HepG2 (cell line): ENCODE data around the gene SRSF4. TPM values are rescaled to one million over a fixed set of nuclear protein-coding genes. Genes with fewer than 3 reads are reported as not detected.

ENCODE experiments used
- ATAC-seq: fragments of 200-7000 bp; cut with Tn5 transposase; 3 replicates; pipeline ENCODE4 v1.9.1; 2020; ENCODE audit warnings: mild to moderate bottlenecking, moderate library complexity
- BruUV-seq: library from RNA; stranded (reverse); fragments of 400-500 nt; replicated peaks from 2 replicates; lab custom pipeline; 2021; lab: Mats Ljungman, UMichigan
- CTCF ChIA-PET: fragments of 300-600 bp; formaldehyde crosslinking; extraction: SDS; loops from one replicate; lab custom pipeline; 2021; ENCODE audit warnings: low total read pairs, inconsistent platforms, low intra/inter-chr PET ratio; lab: Yijun Ruan, JAX
- POLR2A ChIA-PET: fragments of 350-600 bp; sonication (Branson Sonifier 250); formaldehyde crosslinking; loops from one replicate; lab custom pipeline; 2020; ENCODE audit warnings: antibody characterized with exemption, inconsistent platforms; lab: Yijun Ruan, JAX
- DNase-seq: peaks from one replicate; pipeline ENCODE4 v3.0.0-alpha.2; 2015; ENCODE audit warnings: low spot score
- FAIRE-seq: peaks from 3 replicates; lab custom pipeline; 2011; peaks lifted over from hg19 to GRCh38; lab: Jason Lieb, UNC
- H2AFZ ChIP-seq: one replicate; pipeline ENCODE4 v1.6.1; 2011; ENCODE audit warnings: low read length, inconsistent platforms
- H3K27ac ChIP-seq: fragments of 300-600 bp; 3 replicates; pipeline ENCODE4 v1.8.0; 2011; ENCODE audit warnings: mixed run types, mild to moderate bottlenecking, mixed read lengths, low read length, inconsistent platforms; ENCODE audit not compliant: insufficient read depth; ENCODE audit errors: extremely low read length
- H3K27me3 ChIP-seq, 2 experiments: fragments of 200-600 bp in 1 of 2; 2 replicates in 1 of 2; 3 replicates in 1 of 2; pipeline versions ENCODE4 v1.6.0 to v1.8.0; 2011; ENCODE audit warnings: low read length in 2 of 2, mild to moderate bottlenecking in 2 of 2, moderate library complexity in 2 of 2, inconsistent platforms in 1 of 2; ENCODE audit not compliant: insufficient read depth in 2 of 2, control insufficient read depth in 1 of 2
- H3K36me3 ChIP-seq, 2 experiments: fragments of 200-600 bp in 1 of 2; replicated peaks in 1 of 2; 2 replicates in 1 of 2; 3 replicates in 1 of 2; pipeline versions ENCODE4 v1.5.1 to v1.8.0; 2011; ENCODE audit warnings: low read length in 2 of 2, inconsistent platforms in 1 of 2; ENCODE audit not compliant: insufficient read depth in 2 of 2, control insufficient read depth in 1 of 2
- H3K4me1 ChIP-seq: 2 replicates; pipeline ENCODE4 v1.5.1; 2012; ENCODE audit warnings: low read length, inconsistent platforms; ENCODE audit not compliant: insufficient read depth
- H3K4me2 ChIP-seq: 2 replicates; pipeline ENCODE4 v1.6.0; 2011; ENCODE audit warnings: low read depth, low read length, inconsistent platforms
- H3K4me3 ChIP-seq, 3 experiments: fragments of 200-600 bp in 1 of 3; sonication (generic), shearing (Covaris generic) in 1 of 3; replicated peaks in 1 of 3; 2 replicates each; pipeline ENCODE4 v1.5.1; 2011 to 2016; ENCODE audit warnings: low read length in 3 of 3, inconsistent platforms in 2 of 3, low read depth in 2 of 3, mild to moderate bottlenecking in 2 of 3, control low read depth in 1 of 3, mixed read lengths in 1 of 3; ENCODE audit not compliant: insufficient read depth in 1 of 3
- H3K79me2 ChIP-seq: one replicate; pipeline ENCODE4 v1.6.1; 2011; ENCODE audit warnings: low read length, inconsistent platforms; ENCODE audit not compliant: insufficient read depth
- H3K9ac ChIP-seq: 2 replicates; pipeline ENCODE4 v1.6.0; 2011; ENCODE audit warnings: mild to moderate bottlenecking, low read depth, low read length, inconsistent platforms; ENCODE audit not compliant: insufficient read depth
- H3K9me3 ChIP-seq: 2 replicates; pipeline ENCODE4 v1.5.1; 2012; ENCODE audit warnings: mild to moderate bottlenecking, low read length
- H4K20me1 ChIP-seq: 2 replicates; pipeline ENCODE4 v1.6.0; 2011; ENCODE audit warnings: inconsistent platforms, mild to moderate bottlenecking, low read length, moderate library complexity; ENCODE audit not compliant: insufficient read depth
- BHLHE40 ChIP-seq: IDR thresholded peaks from 2 replicates; pipeline ENCODE4 v1.6.1; 2011; ENCODE audit warnings: low read length, improper control_type of control experiment
- GRHL1 ChIP-seq: sonication (generic); formaldehyde crosslinking; conservative IDR thresholded peaks from 2 replicates; pipeline ENCODE4 v1.8.0; 2022; ENCODE audit warnings: missing genetic modification reagents
- HOXA5 ChIP-seq: sonication (generic); formaldehyde crosslinking; IDR thresholded peaks from 2 replicates; pipeline ENCODE4 v1.4.0; 2020; ENCODE audit warnings: missing genetic modification reagents
- MIER2 ChIP-seq: IDR thresholded peaks from 2 replicates; pipeline ENCODE4 v1.6.1; 2016; ENCODE audit warnings: missing biosample characterization, missing genetic modification reagents
- MLXIP ChIP-seq: sonication (generic); formaldehyde crosslinking; IDR thresholded peaks from 2 replicates; pipeline ENCODE4 v1.9.0; 2021; ENCODE audit warnings: missing genetic modification reagents, borderline replicate concordance
- NCOA1 ChIP-seq: sonication (generic); formaldehyde crosslinking; IDR thresholded peaks from 2 replicates; pipeline ENCODE4 v1.9.0; 2021; ENCODE audit warnings: missing genetic modification reagents
- NKX3-1 ChIP-seq: sonication (generic); formaldehyde crosslinking; IDR thresholded peaks from 2 replicates; pipeline ENCODE4 v1.5.0; 2020; ENCODE audit warnings: missing genetic modification reagents
- PAWR ChIP-seq: sonication (generic); formaldehyde crosslinking; IDR thresholded peaks from 2 replicates; pipeline ENCODE4 v1.4.0; 2020; ENCODE audit warnings: missing genetic modification reagents, mild to moderate bottlenecking, borderline replicate concordance
- RERE ChIP-seq: IDR thresholded peaks from 2 replicates; pipeline ENCODE4 v1.6.1; 2016; ENCODE audit warnings: low read depth, missing genetic modification reagents, missing compliant biosample characterization
- ZBTB26 ChIP-seq: IDR thresholded peaks from 2 replicates; pipeline ENCODE4 v1.6.1; 2016; ENCODE audit warnings: missing compliant biosample characterization, missing genetic modification reagents, borderline replicate concordance
- ZFP90 ChIP-seq: sonication (generic); formaldehyde crosslinking; IDR thresholded peaks from 2 replicates; pipeline ENCODE4 v1.8.0; 2022; ENCODE audit warnings: missing genetic modification reagents, mild to moderate bottlenecking, inconsistent platforms, borderline replicate concordance
- ZNF792 ChIP-seq: IDR thresholded peaks from 2 replicates; pipeline ENCODE4 v1.6.1; 2016
- ZSCAN31 ChIP-seq: sonication (generic); formaldehyde crosslinking; IDR thresholded peaks from 2 replicates; pipeline ENCODE4 v1.5.0; 2020; ENCODE audit warnings: low read depth, mild to moderate bottlenecking, missing genetic modification reagents
- WGBS: methylation state at CpG from one replicate; pipeline ENCODE4 v1.1.6; 2017; ENCODE audit warnings: low lambda C conversion rate; 5-methylcytosine and 5-hydroxymethylcytosine counted together
- in situ Hi-C: cut with HindIII; loops from 2 replicates; pipeline ENCODE4 v1.10.0; 2017; ENCODE audit warnings: low pct_unique_long_range_greater_than_20kb; ENCODE audit not compliant: extremely low pct_ligation_motif_present
- intact Hi-C: fragments of 100-400 bp; cut with micrococcal nuclease; formaldehyde crosslinking; loops from one replicate; pipeline ENCODE4 v1.10.0; 2022; ENCODE audit not compliant: unreplicated experiment
- polyA plus RNA-seq, 8 experiments: library from polyadenylated mRNA; depleted of rRNA in 3 of 8; stranded (reverse) in 7 of 8; unstranded in 1 of 8; fragments of >200 nt; fragmentation: Illumina TruSeq in 4 of 8; extraction: Trizol in 4 of 8; gene quantifications; 2 replicates each; pipeline versions ENCODE4 v1.2.1 to v1.2.3, GENCODE V29; 2011 to 2016; ENCODE audit warnings: low read depth in 4 of 8, missing spikeins in 1 of 8, mixed read lengths in 1 of 8; ENCODE audit not compliant: insufficient read depth in 1 of 8
- total RNA-seq, 5 experiments: library from RNA; depleted of rRNA; stranded (reverse); fragments of >200 nt; fragmentation: Illumina TruSeq; extraction: Trizol; gene quantifications; 2 replicates each; pipeline ENCODE4 v1.2.3, GENCODE V29; 2016; ENCODE audit warnings: low read depth in 1 of 5

Gene SRSF4
- total and polyA plus RNA-seq, 2 of the 13 experiments (the other 11 are each of a cell fraction or from before 2014, with no cell fraction given) = 37.7 to 50.9 TPM

- POLR2A ChIA-PET = interaction anchor here (1.3 kb wide), 1 partner anchor 10 kb away, joined by 7 read pairs; no protein-coding TSS in a partner anchor
These were observed 47.0 kb downstream of the SRSF4 start for GRCh38 chr1:29134695-29135028.

More at GRCh38 chr1:29134695-29135028, 47.0 kb downstream of the SRSF4 start:
- peaks cover 21% of the 10 kb centered on the region for H3K4me1 ChIP-seq
- DNase-seq = no peak
- no peaks in the 10 kb centered on the region for H3K79me2 ChIP-seq
- no peak overlapping the region for H3K4me3 ChIP-seq
- H2AFZ ChIP-seq = no peak overlapping the region
- TF ChIP-seq ZSCAN31 = no peak
- TF ChIP-seq HOXA5 = no peak
- TF ChIP-seq ZNF792 (CRISPR knock-in tag) = no peak
- TF ChIP-seq RERE = no peak
- TF ChIP-seq MLXIP (CRISPR knock-in tag) = no peak
- TF ChIP-seq NKX3-1 (CRISPR knock-in tag) = no peak
- TF ChIP-seq GRHL1 (CRISPR knock-in tag) = no peak
- TF ChIP-seq BHLHE40 = no peak
- TF ChIP-seq ZFP90 (CRISPR knock-in tag) = no peak
- no peak for TF ChIP-seq PAWR (CRISPR knock-in tag)
- no peak for TF ChIP-seq ZBTB26 (CRISPR knock-in tag)
- TF ChIP-seq MIER2 = no peak
- TF ChIP-seq NCOA1 (CRISPR knock-in tag) = no peak
- TF ChIP-seq, all 625 proteins: peak for 0
- FAIRE-seq (no peak), ATAC-seq (peak; percentile 12; the same call in 2 of the 3 replicates)
- Histone ChIP-seq H3K27ac (no peak overlapping the region), H3K9me3 (no peaks in the 10 kb centered on the region), H3K9ac (no peak overlapping the region), H3K36me3 (no peaks in the 10 kb centered on the region), H3K4me2 (no peak overlapping the region), H4K20me1 (no peaks in the 10 kb centered on the region), H3K27me3 (no peaks in the 10 kb centered on the region; a peak in 2 of 5 replicates)
- intact Hi-C loops (no loop called here), in situ Hi-C loops (no loop called here)
- WGBS = 82% methylated on average over 6 of the region's 10 CpGs
- no TSS peak for BruUV-seq
- CTCF ChIA-PET = no interaction called here
